Adrenal gland (tissue), 12 donors: ENCODE results near the gene TARBP2. TPM values are rescaled to one million over a fixed set of nuclear protein-coding genes. Genes with fewer than 3 reads are reported as not detected.
A peak's percentile ranks its signal among the peaks of the same experiment; 100 is the strongest.

Source experiments
- DNase-seq, 7 donors: peaks; one replicate each; pipeline ENCODE4 v3.0.0-alpha.2; 2019 to 2020
- H3K27ac ChIP-seq, 5 donors: fragments of 200-600 bp; sonication (generic) in 4 of 5; 1 replicate in 3 of 5; 2 replicates in 2 of 5; pipeline versions ENCODE4 v1.5.1 to v1.8.0; 2016 to 2020; ENCODE audit warnings: mild to moderate bottlenecking in 1 of 5
- H3K27me3 ChIP-seq: fragments of 200-600 bp; 2 replicates; pipeline ENCODE4 v1.8.0; 2021
- H3K36me3 ChIP-seq, 2 donors: fragments of 200-600 bp; replicated peaks in 1 of 2; 1 replicate in 1 of 2; 2 replicates in 1 of 2; pipeline versions ENCODE4 v1.5.1 to v1.8.0; 2018 to 2022
- H3K4me1 ChIP-seq, 2 donors: fragments of 200-600 bp; replicated peaks in 1 of 2; 1 replicate in 1 of 2; 2 replicates in 1 of 2; pipeline versions ENCODE4 v1.5.1 to v1.8.0; 2018 to 2021
- H3K4me3 ChIP-seq, 4 donors: fragments of 200-600 bp; sonication (generic) in 3 of 4; one replicate each; pipeline ENCODE4 v1.5.1; 2016 to 2018
- H3K9me3 ChIP-seq, 3 donors: fragments of 200-600 bp; sonication (generic) in 1 of 3; replicated peaks in 1 of 3; 1 replicate in 2 of 3; 2 replicates in 1 of 3; pipeline versions ENCODE4 v1.5.1 to v1.8.0; 2016 to 2021
- CTCF ChIP-seq, 6 experiments: fragments of 450-650 bp in 4 of 6; fragments of 200-600 bp in 2 of 6; sonication (generic) in 1 of 6; IDR thresholded peaks; 1 replicate in 5 of 6; 2 replicates in 1 of 6; pipeline versions ENCODE4 v1.5.1 to v1.8.0; 2016 to 2021; ENCODE audit warnings: antibody characterized with exemption in 6 of 6, mild to moderate bottlenecking in 2 of 6, moderate library complexity in 1 of 6
- POLR2A ChIP-seq, 2 donors: fragments of 450-650 bp; IDR thresholded peaks; one replicate each; pipeline ENCODE4 v1.6.1; 2017; ENCODE audit warnings: antibody characterized with exemption in 2 of 2, mild to moderate bottlenecking in 2 of 2, moderate library complexity in 1 of 2
- WGBS, 4 donors: extraction: QIAGEN DNeasy Blood & Tissue Kit in 2 of 4; methylation state at CpG; one replicate each; pipeline versions ENCODE4 v1.1.5 to v1.1.7; 2013 to 2017; 5-methylcytosine and 5-hydroxymethylcytosine counted together
- intact Hi-C, 2 donors: fragments of 100-400 bp; cut with DNase I; formaldehyde crosslinking; loops; one replicate each; pipeline versions ENCODE4 v1.14.1 to v1.15.0; 2022 to 2023
- polyA plus RNA-seq, 3 donors: library from polyadenylated mRNA; stranded (reverse); fragments of 200-250 nt in 2 of 3; fragments of 350-450 nt in 1 of 3; fragmentation: Illumina TruSeq in 1 of 3; extraction: RNeasy Lipid Tissue Mini Kit (QIAGEN cat#74804) in 1 of 3; gene quantifications; one replicate each; pipeline ENCODE4 v1.2.3, GENCODE V29; 2013 to 2014
- total RNA-seq, 9 donors: library from RNA; depleted of rRNA in 4 of 9; stranded (reverse); fragments of >200 nt in 4 of 9; fragments of 120-200 nt in 1 of 9; fragmentation: NEBNext Ultra II Directional in 1 of 9; extraction: Animal tissue kit (Norgen Biotek cat#: 25700) in 1 of 9; gene quantifications; one replicate each; pipeline versions ENCODE4 v1.1.0 to v1.2.4, GENCODE V29; 2013 to 2023
- donor health status: healthy with polysubstance abuse.
- donor health status: Bipolar disorder and iron deficiency.
- donor health status: DM: yes; HTN: yes; CAD: no.
- donor health status: DM: no; HTN: no; CAD: no.
- donor health status: DM: no; HTN: no; CAD: no.
- donor health status: DM: yes; HTN: yes; CAD: no.

The TARBP2 gene
- total and polyA plus RNA-seq, 12 donors: 14.9 to 72.9 (median 32.8) TPM

DNA sequence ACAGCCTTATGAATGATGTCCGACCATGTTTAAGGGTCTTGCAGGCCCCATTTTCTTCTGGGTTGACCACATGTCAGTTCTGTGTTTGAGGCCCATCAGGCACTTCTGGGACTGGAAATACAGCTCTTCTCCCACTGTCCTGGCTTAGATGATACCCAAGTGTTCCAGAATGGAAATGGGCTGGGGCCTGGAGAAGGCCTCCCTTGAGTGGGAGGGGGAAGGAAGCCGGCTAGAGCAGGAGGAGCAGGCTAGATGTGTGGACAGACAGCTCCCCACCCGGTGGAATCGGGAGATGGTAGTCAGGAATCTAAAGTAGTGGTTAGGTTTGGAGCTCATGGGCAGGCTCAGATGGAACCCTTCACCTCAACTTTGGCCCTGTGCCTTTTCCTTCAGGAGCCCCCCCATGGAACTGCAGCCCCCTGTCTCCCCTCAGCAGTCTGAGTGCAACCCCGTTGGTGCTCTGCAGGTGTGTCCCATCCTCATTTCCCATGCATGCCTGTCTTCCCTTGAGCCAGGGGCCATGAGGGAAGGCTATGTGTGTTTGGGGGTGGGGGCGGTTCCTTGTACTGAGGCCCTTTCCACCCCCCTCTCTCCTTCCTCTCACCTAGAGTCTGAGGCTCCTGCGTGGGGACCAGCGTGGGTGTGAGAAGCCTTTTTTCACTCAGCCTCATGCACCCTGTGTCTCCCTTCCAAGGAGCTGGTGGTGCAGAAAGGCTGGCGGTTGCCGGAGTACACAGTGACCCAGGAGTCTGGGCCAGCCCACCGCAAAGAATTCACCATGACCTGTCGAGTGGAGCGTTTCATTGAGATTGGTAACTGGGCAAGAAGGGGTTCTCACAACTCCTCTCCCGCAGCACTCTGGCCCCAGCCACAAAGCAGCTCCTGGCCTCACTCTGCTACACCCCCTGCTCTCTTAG, 3.2 kb downstream of the TARBP2 start:
- Histone ChIP-seq H3K27me3 (no peaks in the 10 kb centered on the region), H3K4me1 (peaks cover 25 to 37% of the 10 kb centered on the region in 2 donors), H3K9me3 (no peaks in the 10 kb centered on the region), H3K4me3 (no peak overlapping the region), H3K36me3 (peaks cover 0 to 32% of the 10 kb centered on the region in 2 donors), H3K27ac (peak overlapping the region in 3 of 5 donors; percentile 52 to 99 (median 90))
- TF ChIP-seq CTCF (IDR thresholded peaks at IDR 0.05) (no peak), POLR2A (IDR thresholded peaks at IDR 0.05) (no peak)
- WGBS, 4 donors: 83 to 88% (median 86%) methylated on average over 9 to 14 of the region's 14 CpGs
- intact Hi-C loops: loop anchor here (5.0 to 10.0 kb wide), 2 partner anchors 52 to 179 kb away; partner anchors contain the start of genes AAAS (in 1 of the 2) and PCBP2 (in 1 of the 2)
- no peak for DNase-seq

DNA sequence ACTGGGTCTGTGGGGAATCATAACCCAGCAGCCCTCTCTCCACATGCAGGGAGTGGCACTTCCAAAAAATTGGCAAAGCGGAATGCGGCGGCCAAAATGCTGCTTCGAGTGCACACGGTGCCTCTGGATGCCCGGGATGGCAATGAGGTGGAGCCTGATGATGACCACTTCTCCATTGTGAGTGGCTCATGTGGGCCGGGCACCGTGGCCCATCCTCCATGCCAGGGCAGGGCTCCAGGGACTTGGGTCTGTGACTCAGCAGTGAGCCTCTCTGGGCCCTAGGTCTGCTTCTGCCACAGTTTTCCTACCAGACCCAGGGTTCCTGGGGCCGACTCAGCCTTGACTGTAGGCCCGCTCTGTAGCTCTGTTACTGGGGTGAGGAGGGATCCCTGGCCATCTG, 4.0 kb downstream of the TARBP2 start:
- WGBS, 4 donors: 57 to 79% (median 65%) methylated on average over 6 to 10 of the region's 10 CpGs
- peak overlapping the region in 4 of 5 donors; percentile 38 to 90 (median 76) for H3K27ac ChIP-seq
- peaks cover 0 to 32% of the 10 kb centered on the region in 2 donors for H3K36me3 ChIP-seq
- peaks cover 17 to 37% of the 10 kb centered on the region in 2 donors for H3K4me1 ChIP-seq
- intact Hi-C loops: loop anchor here in 1 of 2 donors (5.0 to 10.0 kb wide), 2 partner anchors 153 to 180 kb away; partner anchors contain the start of gene AAAS
- TF ChIP-seq CTCF (IDR thresholded peaks at IDR 0.05) (no peak), POLR2A (IDR thresholded peaks at IDR 0.05) (peak in 1 of 2 donors; percentile 64)
- DNase-seq: peak; percentile 73 to 90 (median 88)
- H3K9me3 ChIP-seq: no peaks in the 10 kb centered on the region
- no peaks in the 10 kb centered on the region for H3K27me3 ChIP-seq
- H3K4me3 ChIP-seq: no peak overlapping the region

DNA sequence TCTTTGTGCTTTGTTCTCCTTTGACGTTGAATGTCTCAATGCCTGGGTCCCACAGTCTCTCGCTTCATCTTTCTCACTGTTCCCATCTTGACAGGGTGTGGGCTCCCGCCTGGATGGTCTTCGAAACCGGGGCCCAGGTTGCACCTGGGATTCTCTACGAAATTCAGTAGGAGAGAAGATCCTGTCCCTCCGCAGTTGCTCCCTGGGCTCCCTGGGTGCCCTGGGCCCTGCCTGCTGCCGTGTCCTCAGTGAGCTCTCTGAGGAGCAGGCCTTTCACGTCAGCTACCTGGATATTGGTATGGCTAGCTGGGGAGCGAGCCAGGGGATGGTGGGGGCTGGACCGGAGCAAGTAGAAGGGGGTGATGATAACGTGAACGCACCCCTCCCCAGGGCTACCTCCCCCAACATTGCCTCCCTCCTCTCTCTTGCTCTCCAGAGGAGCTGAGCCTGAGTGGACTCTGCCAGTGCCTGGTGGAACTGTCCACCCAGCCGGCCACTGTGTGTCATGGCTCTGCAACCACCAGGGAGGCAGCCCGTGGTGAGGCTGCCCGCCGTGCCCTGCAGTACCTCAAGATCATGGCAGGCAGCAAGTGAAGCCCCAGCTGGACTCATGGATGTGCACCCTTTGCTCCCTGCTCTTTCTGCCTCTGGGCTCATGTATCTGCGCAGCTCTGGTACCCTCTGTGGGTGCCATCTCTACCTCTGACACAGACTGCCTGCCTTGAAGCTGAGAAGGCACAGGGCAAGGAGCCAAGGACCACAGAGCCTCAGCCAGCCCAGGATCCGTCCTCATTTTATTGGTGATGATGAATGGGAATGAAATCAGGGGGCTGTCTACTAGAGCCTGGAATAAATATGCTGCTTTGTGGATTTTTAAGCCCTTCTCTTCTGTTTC, 4.7 kb downstream of the TARBP2 start:
- 75 to 80% (median 79%) methylated on average over 12 to 19 of the region's 19 CpGs for WGBS, 4 donors
- peak in 3 of 7 donors; percentile 49 to 58 (median 51) for DNase-seq
- H3K4me1 ChIP-seq: peaks cover 15 to 37% of the 10 kb centered on the region in 2 donors
- no peaks in the 10 kb centered on the region for H3K27me3 ChIP-seq
- peaks cover 0 to 39% of the 10 kb centered on the region in 2 donors for H3K36me3 ChIP-seq
- intact Hi-C loops: loop anchor here in 1 of 2 donors (5.0 to 10.0 kb wide), 2 partner anchors 154 to 181 kb away; partner anchors contain the start of gene AAAS
- H3K27ac ChIP-seq: peak overlapping the region in 4 of 5 donors; percentile 38 to 90 (median 76)
- no peak for TF ChIP-seq CTCF (IDR thresholded peaks at IDR 0.05)
- TF ChIP-seq POLR2A (IDR thresholded peaks at IDR 0.05): no peak
- no peak overlapping the region for H3K4me3 ChIP-seq
- H3K9me3 ChIP-seq: no peaks in the 10 kb centered on the region
